Activated T-cell treated with anti-CD3 and anti-CD28 coated beads, Interleukin-2, amount 50 U/mL, for 1 hour (primary cell): ENCODE results near the gene TRPV3.
"Not testable (repeated sequence)": the region's sequence is repeated elsewhere in the genome, so short reads cannot be mapped to it uniquely, and the experiment has no call there.

Experiments
- DNase-seq: peaks from one replicate; pipeline ENCODE4 v3.0.0-alpha.2; 2020

TRPV3 gene

DNA sequence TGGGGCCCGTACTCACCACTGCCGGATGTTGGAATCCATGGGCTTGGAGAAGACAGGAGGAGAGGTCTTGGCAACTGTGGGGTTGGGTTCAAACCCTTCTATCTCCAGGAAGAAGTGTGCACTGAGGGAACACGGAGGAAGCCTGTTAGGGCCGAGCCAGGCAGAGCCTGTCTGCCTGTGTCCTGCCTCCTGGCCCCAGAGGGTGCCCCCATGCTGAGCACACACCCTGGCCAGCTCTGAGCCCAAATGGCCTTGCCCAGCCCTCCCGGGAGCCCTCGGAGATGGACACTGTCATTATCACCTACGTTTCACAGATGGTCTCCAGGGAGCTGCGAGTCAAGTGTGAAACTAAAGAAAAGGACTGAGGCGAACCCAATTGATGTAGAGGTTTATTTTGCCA, 12.5 kb downstream of the TRPV3 start:
- no peak for DNase-seq

GRCh38 chr17:3544365-3544764, 13.2 kb downstream of the TRPV3 start:
- no peak for DNase-seq

- no peak for DNase-seq
Measured at GRCh38 chr17:3543453-3543852, 14.2 kb downstream of the TRPV3 start.

- no peak for DNase-seq
Measured at GRCh38 chr17:3542410-3543088, 15.1 kb downstream of the TRPV3 start.

DNA sequence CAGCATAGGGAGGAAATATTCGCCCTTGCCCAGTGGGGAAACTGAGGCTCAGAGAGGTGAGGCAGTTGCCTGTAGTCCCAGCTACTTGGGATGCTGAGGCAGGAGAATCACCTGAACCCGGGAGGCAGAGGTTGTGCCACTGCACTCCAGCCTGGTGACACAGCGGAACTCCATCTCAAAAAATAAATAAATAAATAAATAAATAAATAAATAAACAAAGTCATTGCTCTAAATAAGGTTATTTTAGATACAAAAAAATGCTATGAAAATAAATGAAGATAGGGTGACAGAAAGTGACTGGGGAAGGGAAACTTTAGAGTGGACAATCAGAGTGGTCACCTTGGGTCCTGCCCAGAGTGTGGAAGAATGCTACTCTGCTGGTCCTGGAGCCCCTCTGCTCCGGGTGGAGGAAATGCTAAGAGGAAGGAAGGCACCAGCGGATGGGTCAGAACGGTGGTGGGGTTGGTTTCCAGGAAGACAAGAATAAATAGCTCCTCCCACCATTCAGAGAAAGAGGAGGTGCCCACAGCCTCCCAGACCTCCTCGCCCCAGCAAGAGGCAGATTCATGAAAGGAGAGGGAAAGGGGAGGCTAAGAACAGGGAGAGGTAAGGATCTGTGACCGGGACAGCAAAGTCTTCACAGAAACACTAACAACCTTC, 17.6 kb downstream of the TRPV3 start:
- DNase-seq, result no peak

DNA sequence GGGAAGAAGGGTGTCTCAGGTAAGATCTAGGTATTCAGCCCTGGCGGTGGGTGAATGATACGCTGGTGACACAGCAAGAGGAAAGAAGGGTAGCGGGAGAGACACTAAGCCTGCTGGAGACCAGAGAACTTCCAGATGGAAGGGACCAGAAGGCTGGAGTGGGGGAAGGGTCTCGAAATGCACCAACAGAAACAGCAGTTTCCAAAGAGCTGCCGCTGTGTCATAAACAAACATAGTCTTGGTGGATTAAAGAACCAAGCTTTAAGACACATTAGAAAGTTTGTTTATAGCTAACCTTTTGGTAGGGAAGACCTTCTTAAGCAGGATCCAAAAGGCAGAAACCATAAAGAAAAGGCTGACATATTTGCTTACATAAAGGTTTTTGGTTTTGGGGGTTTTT, 20.9 kb downstream of the TRPV3 start:
- DNase-seq, result no peak

DNA sequence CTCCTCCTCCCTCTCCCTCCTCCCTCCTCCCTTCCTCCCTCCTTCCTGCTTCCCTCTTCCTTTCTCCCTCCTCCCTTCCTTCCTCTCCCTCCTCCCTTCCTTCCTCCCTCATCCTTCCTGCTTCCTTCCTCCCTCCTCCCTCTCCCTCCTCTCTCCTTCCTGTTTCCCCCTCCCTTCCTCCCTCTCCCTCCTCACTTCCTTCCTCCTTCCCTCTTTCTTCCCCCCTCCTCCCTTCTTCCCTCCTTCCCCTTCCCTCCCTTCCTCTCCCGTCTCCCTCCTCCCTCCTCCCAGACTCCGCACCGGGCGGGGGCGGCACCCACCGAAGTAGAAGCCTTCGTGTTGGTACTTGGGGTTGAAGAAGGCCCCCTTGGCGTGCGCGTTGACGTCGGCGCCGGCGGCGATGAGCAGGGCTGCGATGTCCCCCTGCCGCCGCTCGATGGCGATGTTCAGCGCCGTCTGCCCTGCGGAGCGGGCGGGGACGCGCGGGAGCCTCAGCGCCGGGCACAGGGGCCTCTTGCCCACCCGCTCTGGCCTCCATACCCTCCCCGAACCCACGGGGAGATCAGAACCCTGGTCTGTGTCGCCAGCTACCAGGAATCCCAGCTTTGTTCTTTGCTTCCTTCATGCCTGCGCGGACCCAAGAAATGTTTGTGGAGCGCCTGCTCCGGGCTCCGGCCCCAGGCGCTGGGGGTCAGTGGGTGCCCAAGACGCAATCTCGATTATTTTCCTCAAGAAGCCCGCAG, 22.2 kb downstream of the TRPV3 start:
- DNase-seq, result peak; percentile 43

DNA sequence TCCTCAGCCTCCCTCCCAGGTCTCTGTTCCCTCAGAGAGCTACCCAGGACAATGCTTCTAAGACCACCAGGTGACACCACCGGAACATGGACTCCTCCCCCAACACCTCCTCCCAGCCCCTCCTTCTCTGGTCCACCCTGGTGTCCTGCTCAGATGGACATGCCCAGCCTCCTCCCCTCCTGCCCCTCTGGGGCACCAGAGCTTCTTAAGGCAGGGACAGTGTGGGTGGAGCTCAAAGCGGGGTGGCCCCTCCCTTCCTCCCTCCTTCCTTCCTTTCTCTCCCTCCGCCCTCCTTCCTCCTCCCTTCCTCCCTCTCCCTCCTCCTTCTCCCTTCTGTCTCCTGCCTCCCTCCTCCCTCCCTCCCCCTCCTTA, 22.7 kb downstream of the TRPV3 start:
- no peak for DNase-seq

DNA sequence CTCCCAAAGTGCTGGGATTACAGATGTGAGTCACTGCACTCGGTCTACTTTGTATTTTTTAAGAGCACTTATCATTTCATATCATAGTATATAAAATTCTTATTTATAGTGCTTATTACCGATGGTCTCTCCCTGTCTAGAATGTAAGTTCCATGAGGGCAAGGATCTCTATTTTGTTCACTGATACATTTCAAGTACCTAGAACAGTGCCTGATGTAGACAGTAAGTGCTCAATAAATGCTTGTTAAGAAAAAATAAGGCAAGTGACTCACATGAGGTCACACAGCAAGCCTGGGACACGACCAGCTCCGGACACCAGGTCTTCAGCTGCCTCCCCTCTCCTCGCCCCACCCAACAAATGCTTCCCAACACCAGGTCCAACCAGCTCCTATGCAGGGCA, 23.9 kb downstream of the TRPV3 start:
- no peak for DNase-seq

- DNase-seq, result no peak
Measured at GRCh38 chr17:3532859-3533142, 24.8 kb downstream of the TRPV3 start.

- no peak for DNase-seq
Measured at GRCh38 chr17:3532106-3532858, 25.3 kb downstream of the TRPV3 start.

GRCh38 chr17:3531266-3532101, 26.1 kb downstream of the TRPV3 start:
- DNase-seq, result no peak

DNA sequence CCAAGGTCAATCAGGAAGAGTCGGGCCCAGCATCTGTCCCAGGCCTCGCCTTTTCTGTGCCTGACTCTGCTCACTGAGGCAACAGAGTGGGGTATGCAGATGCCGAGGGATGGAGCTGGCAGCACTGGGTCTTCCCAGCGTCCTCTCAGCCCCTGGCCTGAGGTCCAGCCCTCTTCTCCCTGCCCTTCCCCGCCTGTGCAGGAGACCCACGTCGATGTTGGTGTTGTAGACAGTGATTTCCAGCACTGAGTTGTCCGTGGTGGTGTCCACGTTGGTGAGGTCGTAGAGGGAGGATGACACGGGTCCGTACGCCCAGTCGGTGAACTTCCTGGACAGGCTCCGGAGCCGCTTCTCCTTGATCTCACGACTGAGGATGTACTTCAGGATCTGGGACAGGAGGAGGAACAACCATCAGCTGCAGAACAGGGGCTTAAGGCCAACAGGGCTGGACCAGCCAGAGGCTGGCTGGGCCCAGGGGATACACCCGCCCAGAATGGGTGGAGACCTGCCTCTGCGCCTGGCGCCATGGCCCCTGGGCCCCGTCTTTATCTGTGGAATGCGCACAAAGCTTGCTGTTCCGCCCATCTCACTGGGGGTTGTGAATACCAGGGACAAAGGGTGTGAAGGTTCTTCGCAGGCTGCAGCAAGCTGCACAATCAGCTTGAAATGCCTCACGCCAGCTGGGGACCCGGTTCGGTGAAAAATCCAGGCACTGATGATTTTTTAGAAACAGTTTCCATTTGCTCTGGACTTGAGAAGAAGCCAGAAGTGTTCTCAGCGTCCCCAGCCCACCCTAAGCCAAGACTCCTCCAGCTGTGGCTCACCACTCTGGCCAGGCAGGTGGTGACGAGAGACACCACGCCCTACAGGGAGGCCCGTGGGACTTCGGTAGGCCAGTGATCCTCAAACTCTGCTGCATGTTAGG, 27.5 kb downstream of the TRPV3 start:
- DNase-seq, result no peak

GRCh38 chr17:3528880-3529511, 28.6 kb downstream of the TRPV3 start:
- no peak for DNase-seq

DNA sequence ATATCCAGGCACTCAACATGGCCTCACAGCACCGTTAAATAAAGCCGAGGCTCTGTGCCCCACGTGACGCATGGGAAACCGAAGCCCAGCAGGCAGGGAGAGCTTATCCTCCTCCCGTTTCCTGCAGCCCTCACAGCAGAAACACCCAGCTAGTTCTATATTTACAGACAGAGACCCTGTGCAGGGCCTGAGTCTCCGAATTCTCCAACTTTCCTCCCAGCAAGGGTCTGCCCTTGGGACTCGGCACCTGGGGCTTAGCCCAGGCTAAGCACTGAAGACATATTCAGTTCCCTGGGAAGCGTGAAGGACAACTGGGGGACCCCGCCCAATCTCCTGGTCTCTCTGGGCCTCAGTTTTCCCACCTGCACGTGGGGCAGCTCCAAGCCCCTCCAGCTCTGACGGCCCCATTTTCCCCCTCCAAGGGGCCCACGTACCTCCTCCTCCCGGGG, 29.2 kb downstream of the TRPV3 start:
- DNase-seq, result no peak

DNA sequence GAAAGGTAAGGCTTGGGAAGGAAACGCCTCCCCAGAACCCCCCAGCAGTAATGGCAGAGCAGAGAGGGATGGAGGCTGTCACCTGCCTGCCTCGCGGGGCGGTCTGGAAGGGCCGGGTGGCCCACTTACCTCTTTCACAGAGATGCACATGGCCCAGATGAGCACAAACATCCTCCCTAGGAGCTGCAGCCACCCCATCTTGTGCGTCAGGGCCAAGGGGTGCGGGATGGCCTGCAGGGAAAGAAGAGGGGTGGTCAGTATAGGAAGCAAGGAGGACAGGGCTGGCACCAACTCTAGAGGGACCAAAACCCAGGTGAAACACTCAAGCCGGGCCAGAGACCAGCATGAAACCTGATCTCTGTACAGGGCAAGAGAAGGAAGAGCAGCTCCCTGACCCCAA, 29.7 kb downstream of the TRPV3 start:
- DNase-seq, result no peak

GRCh38 chr17:3527468-3527867, 30.1 kb downstream of the TRPV3 start:
- DNase-seq, result no peak

DNA sequence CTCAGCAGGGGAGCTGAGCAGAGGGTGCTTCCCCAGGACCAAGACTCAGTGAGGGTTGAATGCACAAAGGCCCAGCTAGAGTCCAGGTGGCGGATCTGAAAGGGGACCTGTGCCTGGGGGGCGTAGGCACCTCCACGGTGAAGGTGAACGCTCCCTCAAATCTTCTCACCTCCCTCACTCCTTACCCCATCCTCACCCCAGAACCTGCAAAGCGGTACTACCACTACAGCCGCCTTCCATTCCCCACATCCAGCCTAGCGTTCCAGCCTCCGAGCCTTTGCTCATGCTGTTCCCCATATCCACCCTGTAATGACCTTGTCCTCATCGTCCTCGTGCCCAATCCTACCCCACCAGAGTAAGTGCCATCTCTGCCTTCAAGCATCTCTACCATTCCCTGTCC, 30.6 kb downstream of the TRPV3 start:
- DNase-seq, result no peak

- DNase-seq, result no peak
Measured at GRCh38 chr17:3526491-3526890, 31.1 kb downstream of the TRPV3 start.

DNA sequence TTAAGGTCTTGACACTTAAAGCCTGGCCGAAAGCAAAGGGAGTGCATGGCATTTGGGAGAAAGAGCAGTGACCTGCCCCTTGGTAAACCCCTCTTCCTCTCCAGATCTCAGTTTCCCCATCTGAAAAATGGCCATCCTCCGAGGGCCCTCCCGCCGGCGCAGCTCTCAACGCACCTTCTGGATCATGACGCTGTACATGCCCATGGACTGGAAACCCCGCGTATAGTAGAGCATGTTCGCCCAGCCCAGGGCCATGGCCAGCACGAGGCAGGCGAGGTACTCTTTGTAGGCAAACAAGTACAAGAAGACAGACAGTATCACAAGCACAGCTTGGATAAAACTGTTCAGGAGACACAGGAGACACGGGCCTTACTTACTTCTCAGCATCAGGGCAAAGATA, 33.6 kb downstream of the TRPV3 start:
- DNase-seq, result no peak

- DNase-seq, result not testable (repeated sequence)
Measured at GRCh38 chr17:3519472-3519871, 38.1 kb downstream of the TRPV3 start.
